Left hindlimb (tissue), 1 donor: ENCODE data around the gene ESF1.

ENCODE experiments used
- DNase-seq: peaks from one replicate; pipeline ENCODE4 v3.0.0-alpha.2; 2018

Gene ESF1, protein sequence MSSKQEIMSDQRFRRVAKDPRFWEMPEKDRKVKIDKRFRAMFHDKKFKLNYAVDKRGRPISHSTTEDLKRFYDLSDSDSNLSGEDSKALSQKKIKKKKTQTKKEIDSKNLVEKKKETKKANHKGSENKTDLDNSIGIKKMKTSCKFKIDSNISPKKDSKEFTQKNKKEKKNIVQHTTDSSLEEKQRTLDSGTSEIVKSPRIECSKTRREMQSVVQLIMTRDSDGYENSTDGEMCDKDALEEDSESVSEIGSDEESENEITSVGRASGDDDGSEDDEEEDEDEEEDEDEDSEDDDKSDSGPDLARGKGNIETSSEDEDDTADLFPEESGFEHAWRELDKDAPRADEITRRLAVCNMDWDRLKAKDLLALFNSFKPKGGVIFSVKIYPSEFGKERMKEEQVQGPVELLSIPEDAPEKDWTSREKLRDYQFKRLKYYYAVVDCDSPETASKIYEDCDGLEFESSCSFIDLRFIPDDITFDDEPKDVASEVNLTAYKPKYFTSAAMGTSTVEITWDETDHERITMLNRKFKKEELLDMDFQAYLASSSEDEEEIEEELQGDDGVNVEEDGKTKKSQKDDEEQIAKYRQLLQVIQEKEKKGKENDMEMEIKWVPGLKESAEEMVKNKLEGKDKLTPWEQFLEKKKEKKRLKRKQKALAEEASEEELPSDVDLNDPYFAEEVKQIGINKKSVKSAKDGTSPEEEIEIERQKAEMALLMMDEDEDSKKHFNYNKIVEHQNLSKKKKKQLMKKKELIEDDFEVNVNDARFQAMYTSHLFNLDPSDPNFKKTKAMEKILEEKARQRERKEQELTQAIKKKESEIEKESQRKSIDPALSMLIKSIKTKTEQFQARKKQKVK

DNA sequence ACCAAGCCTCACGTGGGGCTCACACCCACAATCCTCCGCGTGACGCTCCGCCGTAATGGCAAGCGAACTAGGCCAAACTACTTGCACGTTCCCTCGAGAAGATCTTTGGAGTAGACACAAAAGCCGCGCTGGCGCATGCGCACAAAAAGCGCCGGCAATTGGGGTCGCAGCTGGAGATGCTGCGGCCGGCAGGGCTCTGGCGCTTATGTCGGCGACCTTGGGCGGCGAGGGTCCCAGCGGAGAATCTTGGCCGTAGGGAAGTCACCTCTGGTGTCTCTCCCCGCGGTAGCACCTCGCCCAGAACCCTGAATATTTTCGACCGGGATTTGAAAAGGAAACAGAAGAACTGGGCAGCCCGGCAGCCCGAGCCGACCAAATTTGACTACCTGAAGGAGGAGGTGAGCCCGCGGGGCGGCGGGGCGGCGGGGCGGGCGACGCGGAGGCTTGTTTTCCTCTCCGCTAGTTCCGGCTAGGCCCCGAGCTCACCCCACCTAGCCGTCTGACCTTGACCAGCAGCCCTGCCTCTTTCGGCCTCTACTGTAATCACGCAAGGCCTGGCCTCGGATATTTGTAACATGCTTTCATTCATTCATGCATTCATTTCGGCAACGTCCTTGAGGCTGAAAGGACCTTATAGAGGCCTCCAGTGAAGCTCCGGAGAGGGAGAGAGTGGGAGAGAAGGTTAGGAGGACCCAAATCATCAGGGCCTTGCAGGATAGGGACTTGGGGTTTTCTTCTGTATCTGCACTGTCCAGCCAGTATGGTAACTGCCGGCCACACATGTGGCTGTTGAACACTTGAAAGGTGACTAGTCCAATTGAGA is at the start of gene ESF1, which contains the start of gene NDUFAF5:
ESF1 (minus strand) TSS at position 27 of the 823 bp plus-strand sequence. CDS start 1,779 bp downstream, outside the sequence.
NDUFAF5 (plus strand) TSS at position 136 of the 823 bp plus-strand sequence; CDS start at position 177, 41 bp downstream.
- DNase-seq = peak; percentile 97

GRCh38 chr20:13831476-13831875 is 46.8 kb upstream of the ESF1 start:
- DNase-seq = no peak

DNA sequence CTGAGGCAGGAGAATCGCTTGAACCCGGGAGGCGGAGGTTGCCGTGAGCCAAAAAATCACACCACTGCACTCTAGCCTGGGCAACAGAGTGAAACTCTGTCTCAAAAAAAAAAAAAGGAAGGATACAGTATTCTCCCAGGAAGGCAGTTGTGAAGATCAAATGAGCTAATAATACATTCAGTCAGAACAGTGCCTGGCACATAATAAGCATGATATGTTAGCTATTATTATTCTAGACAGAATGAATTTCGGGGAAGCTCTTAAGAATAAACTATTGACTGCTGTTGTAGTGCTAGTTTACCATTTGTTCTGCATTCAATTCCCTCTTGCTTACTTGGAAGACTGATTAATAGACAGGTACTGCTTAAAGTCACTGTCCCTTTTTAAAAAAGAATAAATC is 40.7 kb upstream of the ESF1 start:
- DNase-seq = no peak

DNA sequence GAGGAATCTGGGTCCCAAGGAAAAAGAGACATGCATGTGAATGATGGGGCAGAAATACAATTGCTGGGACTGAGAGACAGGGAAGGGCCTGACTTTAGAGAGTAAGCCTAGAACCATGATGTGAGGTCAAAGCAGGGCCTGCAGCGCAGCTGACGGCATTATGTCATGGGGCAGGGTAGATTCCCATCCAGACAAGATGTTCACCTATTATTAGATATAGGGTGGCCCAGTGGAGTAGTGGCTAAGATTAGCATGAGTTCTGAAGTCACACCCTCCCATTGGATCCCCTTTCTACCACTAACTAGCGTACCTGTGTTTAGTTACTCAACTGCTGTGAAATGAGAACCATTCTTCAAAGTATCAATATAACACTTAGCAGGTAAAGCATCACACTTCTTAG is 39.7 kb upstream of the ESF1 start:
- DNase-seq = no peak

- DNase-seq = no peak
Observed at GRCh38 chr20:13822459-13822858, 37.7 kb upstream of the ESF1 start.

DNA sequence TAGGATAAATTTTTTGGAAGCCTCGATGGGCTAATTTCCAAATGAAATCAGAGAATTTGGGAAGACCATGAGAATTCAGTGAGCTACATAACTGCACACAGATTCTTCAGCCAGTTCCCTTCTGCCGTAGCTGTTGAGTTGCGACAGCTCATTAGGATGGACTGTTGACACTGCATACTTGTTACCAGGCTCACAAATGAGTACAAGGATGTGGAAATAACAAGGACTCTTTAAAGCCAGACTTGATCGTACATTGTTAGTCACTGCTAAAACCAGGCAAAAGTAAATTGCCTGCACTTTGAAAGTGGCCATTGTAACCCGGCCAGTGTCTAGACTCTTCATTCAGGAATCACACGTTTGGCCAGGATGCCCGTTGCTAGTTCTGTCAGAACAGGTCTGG is 37.2 kb upstream of the ESF1 start:
- no peak for DNase-seq

DNA sequence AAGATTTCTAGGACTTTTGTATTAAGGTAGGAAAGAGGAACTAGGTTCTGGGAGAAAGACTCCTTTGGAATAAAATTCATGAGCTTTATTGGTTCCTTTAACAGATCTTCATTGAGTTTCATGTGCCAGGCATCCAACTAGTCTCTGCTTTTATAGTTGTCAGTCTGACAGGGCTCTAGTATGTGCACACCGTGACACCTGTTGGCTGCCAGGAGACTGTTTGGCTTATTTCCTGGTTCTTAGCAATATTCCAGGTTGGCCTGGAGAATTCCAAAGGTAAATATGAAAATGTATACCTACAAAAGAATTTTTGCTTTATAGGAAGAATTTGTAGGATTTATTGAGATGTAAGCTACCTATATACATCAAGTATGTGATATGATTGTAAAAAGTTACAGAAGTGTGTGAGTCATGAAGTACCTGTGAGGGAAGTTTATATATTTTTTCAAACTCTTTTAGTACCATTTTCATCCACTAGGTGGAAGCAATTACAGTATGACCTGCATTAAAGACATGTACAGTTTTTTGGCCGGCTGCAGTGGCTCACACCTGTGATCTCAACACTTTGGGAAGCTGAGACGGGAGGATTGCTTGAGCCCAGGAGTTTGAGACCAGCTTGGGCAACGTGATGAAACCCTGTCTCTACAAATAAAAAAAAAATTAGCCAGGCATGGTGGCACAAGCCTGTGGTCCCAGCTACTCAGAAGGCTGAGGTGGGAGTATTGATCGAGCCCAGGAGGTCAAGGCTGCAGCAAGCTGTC is 35.3 kb upstream of the ESF1 start:
- no peak for DNase-seq

DNA sequence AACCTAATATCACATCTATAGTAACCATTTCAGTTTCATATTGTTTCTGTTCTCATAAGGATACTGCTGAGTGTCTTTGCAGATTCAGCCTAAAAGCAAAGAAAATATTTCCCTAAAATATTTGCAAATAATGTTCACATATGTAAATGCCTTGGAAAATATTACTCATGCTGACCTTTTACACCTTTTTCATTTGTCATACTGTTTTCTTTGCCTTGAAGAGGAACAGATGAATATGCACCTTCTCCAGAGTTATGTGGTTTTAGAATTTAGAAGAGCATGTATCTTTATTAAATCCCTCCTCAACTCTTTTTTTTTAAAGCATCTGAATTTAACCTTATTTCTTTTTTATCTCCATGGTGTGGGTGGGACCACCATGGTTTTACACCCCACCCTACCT is 32.6 kb upstream of the ESF1 start:
- DNase-seq = no peak

DNA sequence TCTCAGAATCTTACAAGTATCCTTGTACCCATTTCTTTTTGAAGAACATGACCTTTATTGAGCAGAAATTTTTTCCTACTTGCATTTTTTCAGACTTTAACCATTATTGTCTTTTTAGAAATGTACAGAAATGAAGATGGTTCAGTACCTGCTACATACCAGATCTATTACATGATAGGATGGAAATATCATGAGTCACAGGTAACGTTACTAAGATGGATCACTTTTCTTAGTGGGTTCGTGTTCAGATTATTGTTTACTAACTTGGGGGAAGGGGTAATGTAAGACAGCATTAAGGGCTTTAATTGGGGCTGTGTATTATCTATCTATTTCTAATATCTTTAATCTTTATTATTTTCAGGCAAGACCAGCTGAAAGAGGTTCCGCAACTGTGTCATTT is 32.0 kb upstream of the ESF1 start:
- no peak for DNase-seq

DNA sequence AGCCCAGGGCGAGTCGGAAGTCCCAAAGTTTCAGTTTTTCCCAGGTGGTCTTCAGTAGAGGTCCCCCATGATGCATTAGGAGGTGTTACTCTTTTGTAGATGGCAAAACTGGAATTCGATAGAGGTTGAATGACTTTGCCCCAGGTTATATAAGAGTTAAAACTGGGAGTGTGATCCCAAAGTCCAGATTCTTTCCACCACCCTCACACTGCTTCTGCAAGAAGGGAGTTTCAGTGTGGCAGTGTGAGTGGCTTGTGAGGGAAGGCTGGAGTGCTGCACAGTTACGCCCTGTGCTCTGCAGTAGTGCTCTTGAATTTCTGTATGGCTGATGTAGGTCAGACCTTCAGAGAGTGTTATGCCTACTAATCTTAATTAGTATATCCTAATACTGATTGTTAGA is 30.0 kb upstream of the ESF1 start:
- no peak for DNase-seq

DNA sequence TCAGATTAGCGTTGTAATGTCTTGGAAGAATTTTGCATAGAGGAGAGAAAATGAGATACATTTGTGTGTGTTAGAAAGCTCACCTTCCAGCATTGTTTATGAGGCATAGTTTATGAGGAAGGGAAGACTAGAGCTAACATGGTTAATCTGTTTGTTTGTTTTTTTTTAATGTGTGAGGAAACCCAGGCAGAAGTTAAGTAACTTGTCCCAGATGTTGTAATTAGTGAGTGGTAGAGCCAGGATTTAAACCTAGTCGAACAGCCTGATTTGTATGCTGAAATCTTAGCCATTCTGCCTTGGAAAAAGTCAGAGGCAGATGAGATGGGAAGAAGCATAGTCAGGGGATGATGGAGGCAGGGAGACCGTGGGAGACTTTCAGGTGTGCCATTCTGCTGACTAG is 29.2 kb upstream of the ESF1 start:
- DNase-seq = no peak

DNA sequence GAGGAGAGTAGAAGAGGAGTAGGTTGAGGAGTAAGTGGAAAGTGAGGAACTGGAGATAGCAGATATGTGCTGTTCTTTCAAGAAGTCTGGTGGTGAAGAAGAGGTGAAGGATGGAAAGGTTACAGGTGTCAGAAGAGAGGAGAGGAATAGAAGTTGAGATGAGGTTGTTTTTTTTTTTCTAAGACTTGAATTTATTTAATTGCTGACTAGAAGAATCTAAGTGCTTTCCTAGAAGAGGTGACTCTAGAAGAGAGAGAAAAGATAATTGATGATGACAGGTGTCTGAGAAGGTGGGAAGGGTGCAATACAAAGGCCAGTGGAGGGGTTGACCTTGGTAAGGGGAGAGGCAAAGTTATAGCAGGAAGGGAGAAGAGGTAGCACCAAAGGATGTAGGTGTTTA is 25.7 kb upstream of the ESF1 start:
- DNase-seq = no peak

DNA sequence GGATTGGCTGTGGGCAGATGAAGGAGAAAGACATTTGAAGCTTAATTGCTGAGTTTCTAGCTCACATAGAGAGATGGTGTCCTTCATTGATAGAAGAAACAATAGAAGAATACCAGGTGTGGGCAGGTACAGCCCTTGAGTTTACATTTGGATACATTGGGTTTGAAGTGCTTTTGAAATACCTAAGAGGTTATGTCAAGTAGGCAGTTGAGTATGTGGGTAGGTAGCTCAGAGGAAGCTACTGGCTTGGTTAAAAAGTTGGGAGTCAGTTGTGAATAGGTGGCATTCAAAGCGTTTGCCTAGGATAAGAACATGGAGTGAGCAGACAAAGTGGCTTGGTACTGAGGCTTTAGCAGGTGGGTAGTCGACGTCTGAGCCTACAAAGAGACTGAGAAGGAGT is 25.1 kb upstream of the ESF1 start:
- DNase-seq = no peak

DNA sequence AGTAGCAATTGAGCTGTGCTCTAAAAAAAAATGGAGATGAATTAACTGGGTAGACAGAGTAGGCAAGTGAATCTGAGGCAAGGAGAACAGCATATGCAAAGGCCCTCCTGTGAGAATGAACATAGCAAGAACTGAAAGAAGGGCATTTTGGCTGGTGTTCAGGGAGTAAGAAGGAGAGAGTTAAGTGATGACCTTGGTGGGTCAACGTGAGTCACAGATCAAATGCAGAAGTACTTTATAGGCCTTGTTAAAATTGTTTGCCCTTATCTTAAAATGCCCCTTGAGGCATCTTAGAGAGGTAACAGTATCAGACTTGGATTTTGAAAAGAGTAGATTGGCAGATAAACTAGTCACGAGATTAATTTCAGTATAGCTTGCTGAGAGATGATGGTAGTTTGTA is 24.7 kb upstream of the ESF1 start:
- DNase-seq = no peak

- DNase-seq = peak; percentile 87
Observed at GRCh38 chr20:13800728-13801134, 16.0 kb upstream of the ESF1 start.

- DNase-seq = no peak
Observed at GRCh38 chr20:13799974-13800373, 15.3 kb upstream of the ESF1 start.

- DNase-seq = no peak
Observed at GRCh38 chr20:13799040-13799439, 14.3 kb upstream of the ESF1 start.

- DNase-seq = no peak
Observed at GRCh38 chr20:13794667-13795066, 9.9 kb upstream of the ESF1 start.

DNA sequence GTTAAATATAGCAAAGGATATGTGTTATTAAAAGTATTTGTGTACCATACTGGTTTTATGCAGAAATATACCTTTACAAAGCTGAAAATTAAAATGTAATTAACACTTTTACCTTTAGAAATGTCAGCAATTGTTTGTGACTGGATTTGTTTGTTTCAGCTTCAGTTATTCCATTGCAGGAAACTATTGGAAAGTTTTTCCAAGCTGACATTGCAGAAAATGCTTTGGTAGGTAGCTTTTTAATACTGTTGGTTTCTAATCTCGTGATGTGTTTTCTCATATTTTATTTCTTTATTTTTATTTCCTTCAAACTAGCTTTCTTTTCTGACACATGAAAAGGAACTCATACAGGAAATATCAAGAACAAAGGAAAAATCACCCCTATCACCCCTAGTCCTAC is 8.3 kb upstream of the ESF1 start:
- DNase-seq = no peak

DNA sequence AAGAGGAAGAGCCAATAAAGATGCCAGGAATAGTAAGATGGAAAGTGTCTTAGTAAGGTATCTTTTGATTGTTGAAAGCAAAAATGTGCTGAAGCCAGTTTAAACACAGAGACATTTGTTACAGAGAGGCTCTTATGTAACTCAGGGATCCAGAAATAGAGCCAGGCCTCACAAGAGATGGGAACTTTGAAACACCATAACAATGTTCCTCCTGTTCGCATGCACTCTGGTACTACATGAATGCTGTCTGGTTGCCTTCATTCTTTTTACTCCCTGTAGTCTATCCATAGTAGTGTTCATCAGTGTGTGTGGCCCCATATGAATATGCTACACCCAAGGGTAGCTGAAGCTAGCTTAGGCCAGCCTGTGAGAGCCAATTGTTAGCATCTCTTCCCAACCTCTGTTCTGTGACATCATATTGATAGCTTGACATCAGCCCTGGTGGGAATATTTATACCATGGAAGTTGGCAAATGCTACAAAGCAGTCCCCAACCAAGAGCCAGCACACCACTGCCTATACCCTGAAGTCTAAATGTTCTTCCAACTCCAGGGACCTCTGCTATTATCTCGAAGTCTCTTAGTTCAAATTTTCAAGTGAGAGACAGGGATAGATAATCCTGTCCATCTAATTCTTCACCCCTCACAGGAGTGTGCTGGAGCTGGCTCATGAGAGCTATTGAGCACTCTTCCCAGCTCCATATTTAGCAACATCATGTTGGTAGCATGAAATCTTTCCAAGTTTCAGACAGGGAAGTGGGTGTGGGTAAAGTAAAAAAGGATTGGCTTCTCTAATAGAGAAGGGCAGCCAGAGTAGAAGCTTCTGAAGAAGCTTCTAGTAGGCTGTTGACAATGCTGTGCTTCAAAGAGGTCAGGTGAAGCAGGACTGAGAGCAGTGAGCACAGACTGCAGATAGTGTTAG is 7.1 kb upstream of the ESF1 start:
- no peak for DNase-seq

DNA sequence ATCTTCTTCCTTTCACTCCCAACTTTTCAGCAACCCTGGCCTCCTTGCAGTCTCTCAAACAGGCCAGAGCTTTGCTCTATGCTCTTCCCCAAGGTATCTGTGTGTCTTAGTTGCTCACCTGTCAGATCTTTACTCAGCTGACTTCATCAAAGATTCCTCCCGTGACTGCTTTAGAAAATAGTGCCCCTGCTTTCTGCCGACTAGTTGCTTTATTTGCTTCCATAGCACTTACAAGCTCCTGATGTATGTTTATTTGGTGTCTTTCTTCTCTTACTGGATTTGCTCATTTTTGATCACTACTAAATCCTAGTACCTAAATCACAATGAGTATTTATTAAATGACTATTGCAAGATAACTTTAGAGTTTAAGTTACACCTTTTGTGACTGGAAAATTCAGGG is 6.0 kb upstream of the ESF1 start:
- no peak for DNase-seq
